Cardiac fibroblast (primary cell): Measurements from ENCODE around the gene AOPEP.

Experiments used
- DNase-seq, 2 donors: peaks; one replicate each; pipeline versions ENCODE4 v3.0.0 to v3.0.0-alpha.2; 2010; ENCODE audit warnings: low read depth in 2 of 2
- H3K4me3 ChIP-seq, 2 donors: replicated peaks in 1 of 2; 1 replicate in 1 of 2; 2 replicates in 1 of 2; pipeline ENCODE4 v1.5.1; 2011; ENCODE audit warnings: low read depth in 2 of 2, low read length in 2 of 2, mild to moderate bottlenecking in 2 of 2, moderate library complexity in 1 of 2
- CTCF ChIP-seq: IDR thresholded peaks from one replicate; pipeline ENCODE4 v1.5.1; 2011; ENCODE audit warnings: low read depth, mild to moderate bottlenecking, low read length, inconsistent platforms

The AOPEP gene

GRCh38 chr9:95080961-95081647, 354.6 kb downstream of the AOPEP start:
- no peak for DNase-seq
- no peak overlapping the region for H3K4me3 ChIP-seq
- no peak for TF ChIP-seq CTCF

- no peak for DNase-seq
- no peak for TF ChIP-seq CTCF
Observed at GRCh38 chr9:95081998-95082397, 355.5 kb downstream of the AOPEP start.

GRCh38 chr9:95082401-95083084, 356.0 kb downstream of the AOPEP start:
- H3K4me3 ChIP-seq, result no peak overlapping the region
- no peak for TF ChIP-seq CTCF
- no peak for DNase-seq

More at GRCh38 chr9:95081998-95082397, 355.5 kb downstream of the AOPEP start:
- no peak overlapping the region for H3K4me3 ChIP-seq

GRCh38 chr9:95083086-95083768, 356.7 kb downstream of the AOPEP start:
- DNase-seq, result no peak
- no peak for TF ChIP-seq CTCF
- no peak overlapping the region for H3K4me3 ChIP-seq

- DNase-seq, result no peak
- no peak overlapping the region for H3K4me3 ChIP-seq
- TF ChIP-seq CTCF, result no peak
Observed at GRCh38 chr9:95084254-95084934, 357.9 kb downstream of the AOPEP start.

DNA sequence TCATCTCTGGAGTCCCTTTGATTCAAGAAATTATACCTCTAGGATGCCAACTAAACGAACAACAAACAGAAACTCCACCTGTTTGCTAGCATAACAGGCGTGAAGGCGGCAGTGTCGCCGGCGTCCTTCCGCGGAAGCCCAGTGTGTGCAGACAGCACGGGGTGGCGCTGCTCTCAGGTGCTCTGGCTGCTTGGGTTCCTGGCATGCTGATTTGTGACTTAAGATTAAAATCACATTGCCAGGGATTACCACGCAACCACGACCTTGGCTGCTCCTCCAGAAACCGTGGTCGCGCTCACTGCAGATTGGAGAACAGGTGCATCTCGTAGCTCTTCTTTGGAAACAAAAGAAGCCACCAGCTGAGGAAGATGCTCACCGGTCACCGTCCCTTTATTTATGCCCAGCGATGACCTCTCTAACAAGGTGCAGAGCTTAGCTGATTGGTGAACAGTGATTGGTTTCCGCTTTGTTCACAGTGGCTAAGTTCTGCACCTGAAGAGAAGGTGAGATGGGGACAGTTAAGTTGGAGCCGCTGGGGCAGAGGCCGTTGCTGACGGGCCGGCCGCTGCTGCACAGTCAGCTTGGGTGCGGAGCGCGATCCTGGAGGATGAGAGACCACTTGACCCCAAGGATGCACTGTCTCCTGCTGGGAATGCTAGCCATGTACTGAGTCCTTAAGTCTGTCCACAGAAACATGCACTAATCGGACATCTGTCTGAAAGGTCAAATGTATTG, 358.7 kb downstream of the AOPEP start:
- no peak overlapping the region for H3K4me3 ChIP-seq
- no peak for DNase-seq
- TF ChIP-seq CTCF, result no peak
